GM13977 (cell line): ENCODE measurements around the gene PHLDB2.

Experiments
- DNase-seq: peaks from one replicate; pipeline ENCODE4 v3.0.0; 2012; ENCODE audit warnings: low spot score
- in situ Hi-C: fragments of 300-500 bp; cut with MboI; formaldehyde crosslinking; loops from one replicate; pipeline ENCODE4 v1.12.0; 2022; ENCODE audit warnings: low sequenced_read_pairs, low pct_unique_long_range_greater_than_20kb, mixed read lengths, inconsistent platforms; ENCODE audit not compliant: unreplicated experiment
- TF ChIP-seq, protein P1 (sequence below): IDR thresholded peaks from 2 replicates; pipeline ENCODE4 v1.5.1; 2012; ENCODE audit warnings: mild to moderate bottlenecking, control low read depth; ENCODE audit not compliant: insufficient read depth; ENCODE audit errors: extremely low read depth, missing control alignments

Gene PHLDB2

GRCh38 chr3:111978583-111979433 is 119.7 kb downstream of the PHLDB2 start, which contains the start of gene ABHD10:
ABHD10 (plus strand) TSS chr3:111979026; CDS start chr3:111979062, 36 bp downstream.
- in situ Hi-C loops = loop anchor here (10.0 kb wide), 1 partner anchor 254 kb away; no protein-coding TSS in a partner anchor
- TF ChIP-seq, protein P1, sequence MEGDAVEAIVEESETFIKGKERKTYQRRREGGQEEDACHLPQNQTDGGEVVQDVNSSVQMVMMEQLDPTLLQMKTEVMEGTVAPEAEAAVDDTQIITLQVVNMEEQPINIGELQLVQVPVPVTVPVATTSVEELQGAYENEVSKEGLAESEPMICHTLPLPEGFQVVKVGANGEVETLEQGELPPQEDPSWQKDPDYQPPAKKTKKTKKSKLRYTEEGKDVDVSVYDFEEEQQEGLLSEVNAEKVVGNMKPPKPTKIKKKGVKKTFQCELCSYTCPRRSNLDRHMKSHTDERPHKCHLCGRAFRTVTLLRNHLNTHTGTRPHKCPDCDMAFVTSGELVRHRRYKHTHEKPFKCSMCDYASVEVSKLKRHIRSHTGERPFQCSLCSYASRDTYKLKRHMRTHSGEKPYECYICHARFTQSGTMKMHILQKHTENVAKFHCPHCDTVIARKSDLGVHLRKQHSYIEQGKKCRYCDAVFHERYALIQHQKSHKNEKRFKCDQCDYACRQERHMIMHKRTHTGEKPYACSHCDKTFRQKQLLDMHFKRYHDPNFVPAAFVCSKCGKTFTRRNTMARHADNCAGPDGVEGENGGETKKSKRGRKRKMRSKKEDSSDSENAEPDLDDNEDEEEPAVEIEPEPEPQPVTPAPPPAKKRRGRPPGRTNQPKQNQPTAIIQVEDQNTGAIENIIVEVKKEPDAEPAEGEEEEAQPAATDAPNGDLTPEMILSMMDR = no peak
- peak; percentile 86 for DNase-seq

- peak; percentile 36 for DNase-seq
- in situ Hi-C loops = loop anchor here (10.0 kb wide), 1 partner anchor 255 kb away; no protein-coding TSS in a partner anchor
Measured at GRCh38 chr3:111979434-111980038, 120.5 kb downstream of the PHLDB2 start.

DNA sequence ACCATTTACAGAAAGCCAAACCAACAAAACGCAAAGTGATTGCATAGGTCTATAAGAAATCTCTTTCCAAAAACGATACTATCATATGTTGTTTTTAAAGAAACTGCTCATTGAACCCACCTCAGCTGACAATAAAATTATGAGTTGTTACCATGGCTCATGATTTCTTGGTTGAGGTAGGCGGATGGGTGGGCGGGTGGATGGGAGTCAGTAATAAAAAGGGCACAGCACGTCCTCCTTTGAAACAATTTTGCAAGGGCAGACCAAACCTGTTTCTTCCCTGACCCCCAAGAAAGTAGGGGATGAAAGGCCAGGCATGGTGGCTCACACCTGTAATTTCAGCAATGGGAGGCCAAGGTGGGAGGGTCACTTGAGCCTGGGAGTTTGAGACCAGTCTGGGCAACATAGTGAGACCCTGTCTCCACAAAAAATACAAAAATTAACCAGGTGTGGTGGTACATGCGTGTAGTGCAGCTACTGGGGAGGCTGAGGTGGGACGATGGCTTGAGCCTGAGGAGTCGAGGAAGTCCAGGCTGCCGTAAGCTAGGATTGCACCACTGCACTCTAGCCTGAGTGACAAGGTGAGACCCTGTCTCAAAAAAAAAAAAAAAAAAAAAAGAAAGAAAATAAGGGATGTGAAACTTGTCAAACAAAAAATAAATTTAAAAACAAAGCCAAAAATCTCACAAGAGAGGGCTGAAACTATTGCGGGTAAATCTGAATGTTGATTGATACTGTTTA is 121.8 kb downstream of the PHLDB2 start:
- DNase-seq = no peak
- in situ Hi-C loops = no loop called here
- TF ChIP-seq, protein P1 = no peak

More at GRCh38 chr3:111979434-111980038, 120.5 kb downstream of the PHLDB2 start:
- TF ChIP-seq, protein P1 = no peak

DNA sequence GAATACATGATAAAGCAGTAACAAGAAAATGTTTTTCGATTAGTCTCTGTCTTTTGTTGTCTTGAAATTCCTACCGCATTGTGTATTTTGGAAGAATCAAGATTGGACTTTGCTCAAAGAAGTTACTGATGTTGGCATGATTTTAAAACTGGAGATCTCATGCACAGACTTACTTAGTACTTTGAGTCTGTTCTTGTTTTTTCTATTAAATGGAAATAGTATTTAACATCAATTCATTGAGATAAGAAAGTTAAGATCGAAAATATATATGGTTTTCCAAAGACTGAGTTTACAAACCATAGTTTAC is 122.3 kb downstream of the PHLDB2 start:
- in situ Hi-C loops = no loop called here
- DNase-seq = no peak
- TF ChIP-seq, protein P1 = no peak

DNA sequence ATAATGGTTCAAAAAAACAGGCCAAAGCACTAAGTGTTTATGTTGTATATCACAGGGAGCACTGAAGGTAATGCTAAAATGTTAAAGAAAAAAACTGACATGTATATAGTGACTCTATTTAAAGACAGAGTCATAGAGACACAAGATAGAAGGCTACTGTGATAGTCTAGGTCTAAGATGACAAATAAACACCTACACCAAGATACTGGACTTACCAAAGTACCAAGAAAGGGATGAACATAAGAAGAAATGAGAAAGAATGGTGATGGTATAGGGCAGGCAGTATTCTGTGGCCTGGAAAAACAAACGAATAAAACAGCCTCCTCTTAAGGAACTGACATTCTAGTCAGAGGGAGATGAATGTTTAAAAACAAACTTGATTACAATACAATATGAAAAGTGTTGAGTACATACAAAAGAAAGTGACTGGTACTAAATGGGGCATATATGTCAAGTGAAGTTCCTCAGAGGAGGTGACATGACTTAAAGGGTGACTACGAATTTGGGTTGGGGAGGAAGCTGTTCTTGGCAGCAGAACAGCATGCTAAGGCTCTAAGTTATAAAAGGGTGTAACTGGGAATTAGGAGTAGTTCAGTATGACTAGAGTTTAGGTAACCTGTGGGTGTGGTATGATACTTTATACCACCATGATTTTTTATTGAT is 125.7 kb downstream of the PHLDB2 start:
- TF ChIP-seq, protein P1 = no peak
- in situ Hi-C loops = no loop called here
- DNase-seq = no peak

- no peak for DNase-seq
- TF ChIP-seq, protein P1 = no peak
- in situ Hi-C loops = no loop called here
Measured at GRCh38 chr3:111986800-111987199, 127.7 kb downstream of the PHLDB2 start.
